ENCODE data around the gene AZIN2. TPM values are rescaled to one million over a fixed set of nuclear protein-coding genes. Genes with fewer than 3 reads are reported as not detected.

Gene AZIN2
- total and polyA plus RNA-seq, 2 donors from 2014 or later = 4.9 to 7.5 TPM

DNA sequence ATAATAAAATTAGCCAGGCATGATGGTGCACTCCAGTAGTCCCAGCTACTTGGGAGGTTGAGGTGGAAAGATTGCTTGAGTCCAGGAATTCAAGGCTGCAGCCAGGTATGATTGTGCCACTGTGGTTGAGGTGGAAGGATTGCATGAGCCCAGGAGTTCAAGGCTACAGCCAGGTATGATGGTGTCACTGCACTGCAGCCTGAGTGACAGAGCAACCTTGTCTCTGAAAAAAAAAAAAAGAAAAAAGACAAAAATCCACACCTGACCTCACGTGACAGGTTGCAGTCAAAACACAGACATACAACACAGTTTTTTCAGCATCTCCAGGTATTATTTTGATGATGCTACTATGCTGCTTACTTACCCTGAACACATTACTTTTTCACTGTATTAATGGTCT, 39.9 kb upstream of the AZIN2 start:
- Histone ChIP-seq H3K27ac (ENCODE audit: low read depth in 2 of 2, low read length in 2 of 2) (no peak overlapping the region), H3K4me1 (ENCODE audit: control insufficient read depth in 2 of 3, insufficient read depth in 2 of 3, low read depth in 1 of 3, low read length in 3 of 3) (peaks cover 3 to 6% (median 3%) of the 10 kb centered on the region in 3 donors), H3K9me3 (ENCODE audit: control insufficient read depth in 2 of 3, insufficient read depth in 1 of 3, low read length in 3 of 3) (no peaks in the 10 kb centered on the region), H3K9ac (ENCODE audit: low read length in 3 of 3) (no peak overlapping the region), H3K4me3 (ENCODE audit: low read length in 3 of 3) (no peak overlapping the region), H3K36me3 (ENCODE audit: control insufficient read depth in 2 of 3, insufficient read depth in 3 of 3, low read length in 3 of 3) (no peaks in the 10 kb centered on the region), H3K27me3 (ENCODE audit: control insufficient read depth, insufficient read depth, low read length) (no peaks in the 10 kb centered on the region)
- DNase-seq (no peak), FAIRE-seq (no peak)
- TF ChIP-seq, protein P1, sequence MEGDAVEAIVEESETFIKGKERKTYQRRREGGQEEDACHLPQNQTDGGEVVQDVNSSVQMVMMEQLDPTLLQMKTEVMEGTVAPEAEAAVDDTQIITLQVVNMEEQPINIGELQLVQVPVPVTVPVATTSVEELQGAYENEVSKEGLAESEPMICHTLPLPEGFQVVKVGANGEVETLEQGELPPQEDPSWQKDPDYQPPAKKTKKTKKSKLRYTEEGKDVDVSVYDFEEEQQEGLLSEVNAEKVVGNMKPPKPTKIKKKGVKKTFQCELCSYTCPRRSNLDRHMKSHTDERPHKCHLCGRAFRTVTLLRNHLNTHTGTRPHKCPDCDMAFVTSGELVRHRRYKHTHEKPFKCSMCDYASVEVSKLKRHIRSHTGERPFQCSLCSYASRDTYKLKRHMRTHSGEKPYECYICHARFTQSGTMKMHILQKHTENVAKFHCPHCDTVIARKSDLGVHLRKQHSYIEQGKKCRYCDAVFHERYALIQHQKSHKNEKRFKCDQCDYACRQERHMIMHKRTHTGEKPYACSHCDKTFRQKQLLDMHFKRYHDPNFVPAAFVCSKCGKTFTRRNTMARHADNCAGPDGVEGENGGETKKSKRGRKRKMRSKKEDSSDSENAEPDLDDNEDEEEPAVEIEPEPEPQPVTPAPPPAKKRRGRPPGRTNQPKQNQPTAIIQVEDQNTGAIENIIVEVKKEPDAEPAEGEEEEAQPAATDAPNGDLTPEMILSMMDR (IDR thresholded peaks at IDR 0.05; ENCODE audit: borderline replicate concordance, extremely low read depth, insufficient read depth) = no peak
- intact Hi-C loops (cut with DNase I) = no loop called here

DNA sequence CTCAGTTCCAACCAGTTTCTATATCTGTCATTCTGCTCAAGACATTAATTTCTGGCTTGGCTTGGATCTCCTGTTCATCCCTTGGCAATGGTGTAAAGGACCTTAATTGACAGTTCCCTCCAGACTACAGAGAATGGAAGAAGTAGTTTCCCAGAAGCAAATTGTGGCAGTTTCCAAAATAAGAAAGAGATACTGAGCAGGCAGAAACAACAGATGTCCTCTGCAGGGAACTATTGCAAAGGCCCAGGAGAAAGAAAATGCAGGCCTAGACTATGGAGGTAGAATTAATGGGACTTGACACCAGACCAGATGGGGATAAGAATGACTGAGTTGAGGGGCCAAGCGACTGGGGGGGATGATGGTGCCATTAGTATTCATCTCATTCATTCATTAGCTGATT, 38.1 kb upstream of the AZIN2 start:
- peaks cover 0 to 6% (median 3%) of the 10 kb centered on the region in 3 donors for H3K4me1 ChIP-seq (ENCODE audit: control insufficient read depth in 2 of 3, insufficient read depth in 2 of 3, low read depth in 1 of 3, low read length in 3 of 3)
- H3K27ac ChIP-seq (ENCODE audit: low read depth in 2 of 2, low read length in 2 of 2) = no peak overlapping the region
- H3K9me3 ChIP-seq (ENCODE audit: control insufficient read depth in 2 of 3, insufficient read depth in 1 of 3, low read length in 3 of 3) = no peaks in the 10 kb centered on the region
- intact Hi-C loops (cut with DNase I) = no loop called here
- H3K27me3 ChIP-seq (ENCODE audit: control insufficient read depth, insufficient read depth, low read length) = no peaks in the 10 kb centered on the region
- FAIRE-seq = no peak
- H3K36me3 ChIP-seq (ENCODE audit: control insufficient read depth in 2 of 3, insufficient read depth in 3 of 3, low read length in 3 of 3) = no peaks in the 10 kb centered on the region
- no peak for DNase-seq
- no peak overlapping the region for H3K4me3 ChIP-seq (ENCODE audit: low read length in 3 of 3)
- no peak overlapping the region for H3K9ac ChIP-seq (ENCODE audit: low read length in 3 of 3)
- TF ChIP-seq, protein P1 (IDR thresholded peaks at IDR 0.05; ENCODE audit: borderline replicate concordance, extremely low read depth, insufficient read depth) = no peak

DNA sequence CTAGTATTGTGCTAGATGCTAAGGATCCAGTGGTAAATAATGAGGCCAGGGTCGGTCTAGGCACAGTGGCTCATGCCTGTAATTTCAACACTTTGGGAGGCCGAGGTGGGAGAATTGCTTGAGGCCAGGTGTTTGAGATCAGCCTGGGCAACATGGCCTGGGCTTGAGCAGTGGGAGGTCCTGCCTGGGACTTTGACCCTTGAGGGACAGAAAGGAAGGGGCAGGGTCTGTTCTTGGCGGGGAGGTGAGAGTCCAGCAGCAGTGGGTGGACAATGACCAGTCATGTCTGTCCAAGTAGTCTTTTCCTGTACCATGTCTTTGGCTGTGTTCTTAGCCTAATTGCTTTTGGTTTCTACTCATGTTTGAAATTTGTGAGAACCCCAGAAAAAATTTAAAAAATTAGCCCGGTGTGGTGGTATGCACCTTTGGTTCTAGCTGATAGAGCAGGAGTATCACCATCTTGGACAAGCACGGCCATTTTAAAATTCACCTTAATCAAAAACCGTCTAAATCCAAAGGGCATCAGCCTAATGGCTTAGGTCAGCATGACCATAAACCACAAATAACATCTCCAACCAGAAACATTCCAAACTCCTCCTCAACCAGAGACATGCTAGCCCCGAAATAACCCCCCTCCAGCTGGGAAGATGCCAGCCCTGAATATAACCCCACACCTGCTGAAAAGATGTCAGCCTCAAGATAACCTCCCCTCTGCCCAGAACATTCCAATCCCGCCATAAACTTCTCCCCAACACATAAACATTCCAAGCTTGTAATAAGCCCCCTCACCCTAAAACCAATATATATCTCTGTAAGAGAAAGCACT, 37.5 kb upstream of the AZIN2 start:
- no peak for FAIRE-seq
- no peaks in the 10 kb centered on the region for H3K9me3 ChIP-seq (ENCODE audit: control insufficient read depth in 2 of 3, insufficient read depth in 1 of 3, low read length in 3 of 3)
- DNase-seq = peak in 1 of 5 donors; percentile 55
- TF ChIP-seq, protein P1 (IDR thresholded peaks at IDR 0.05; ENCODE audit: borderline replicate concordance, extremely low read depth, insufficient read depth) = no peak
- H3K36me3 ChIP-seq (ENCODE audit: control insufficient read depth in 2 of 3, insufficient read depth in 3 of 3, low read length in 3 of 3) = no peaks in the 10 kb centered on the region
- no peak overlapping the region for H3K4me3 ChIP-seq (ENCODE audit: low read length in 3 of 3)
- no peak overlapping the region for H3K27ac ChIP-seq (ENCODE audit: low read depth in 2 of 2, low read length in 2 of 2)
- intact Hi-C loops (cut with DNase I) = no loop called here
- H3K27me3 ChIP-seq (ENCODE audit: control insufficient read depth, insufficient read depth, low read length) = no peaks in the 10 kb centered on the region
- peaks cover 0 to 6% (median 3%) of the 10 kb centered on the region in 3 donors for H3K4me1 ChIP-seq (ENCODE audit: control insufficient read depth in 2 of 3, insufficient read depth in 2 of 3, low read depth in 1 of 3, low read length in 3 of 3)
- H3K9ac ChIP-seq (ENCODE audit: low read length in 3 of 3) = no peak overlapping the region
